Choroid plexus epithelial cell (primary cell): ENCODE measurements around the gene CROCC.

Source experiments
- DNase-seq: peaks from one replicate; pipeline ENCODE4 v3.0.0-alpha.2; 2010; ENCODE audit warnings: low read depth
- H3K4me3 ChIP-seq: 2 replicates; pipeline ENCODE4 v1.5.1; 2011; ENCODE audit warnings: low read depth, mild to moderate bottlenecking, control low read depth, low read length, moderate library complexity
- CTCF ChIP-seq: conservative IDR thresholded peaks from 2 replicates; pipeline ENCODE4 v1.5.1; 2011; ENCODE audit warnings: low read depth, mild to moderate bottlenecking, control low read depth, inconsistent platforms, low read length, moderate library complexity

Gene CROCC

DNA sequence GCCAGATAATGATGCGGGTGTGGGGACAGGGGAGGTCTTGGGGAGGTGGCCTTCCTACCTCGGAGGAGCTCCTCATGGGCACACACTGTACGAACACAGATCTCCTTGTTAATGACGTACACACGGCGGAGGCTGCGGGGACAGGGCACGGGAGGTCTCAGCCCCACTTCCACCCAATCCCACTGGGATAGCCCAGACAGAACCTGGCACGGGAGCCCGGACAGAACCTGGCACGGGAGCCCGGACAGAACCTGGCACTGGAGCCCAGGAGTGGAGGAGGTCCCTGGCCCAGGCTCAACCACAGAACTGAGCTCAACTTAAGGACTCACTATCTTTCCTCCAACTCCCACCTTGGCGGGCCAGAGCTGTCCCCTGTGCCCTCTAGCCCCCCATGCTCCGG, 53.5 kb downstream of the CROCC start:
- no peak for DNase-seq
- H3K4me3 ChIP-seq: no peak overlapping the region
- no peak for TF ChIP-seq CTCF

DNA sequence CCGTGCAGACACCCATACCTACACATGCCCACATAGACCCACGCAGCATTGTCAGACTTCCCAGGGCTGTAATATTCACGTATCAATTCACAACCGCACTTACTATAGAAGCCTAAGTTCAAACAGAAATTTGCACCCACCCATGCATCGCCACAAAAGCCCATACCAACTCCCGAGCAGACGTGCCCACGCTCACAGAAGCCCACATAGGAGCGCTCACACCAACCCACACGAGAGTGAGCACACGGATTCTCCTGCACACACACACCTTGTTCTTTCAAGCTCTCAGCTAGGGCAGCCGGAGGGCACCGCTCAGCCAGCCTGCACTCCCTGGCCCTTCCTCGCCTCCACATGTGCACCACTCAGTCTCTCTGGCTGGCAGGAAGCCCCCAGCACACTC, 54.1 kb downstream of the CROCC start:
- DNase-seq: no peak
- H3K4me3 ChIP-seq: no peak overlapping the region
- TF ChIP-seq CTCF: no peak

DNA sequence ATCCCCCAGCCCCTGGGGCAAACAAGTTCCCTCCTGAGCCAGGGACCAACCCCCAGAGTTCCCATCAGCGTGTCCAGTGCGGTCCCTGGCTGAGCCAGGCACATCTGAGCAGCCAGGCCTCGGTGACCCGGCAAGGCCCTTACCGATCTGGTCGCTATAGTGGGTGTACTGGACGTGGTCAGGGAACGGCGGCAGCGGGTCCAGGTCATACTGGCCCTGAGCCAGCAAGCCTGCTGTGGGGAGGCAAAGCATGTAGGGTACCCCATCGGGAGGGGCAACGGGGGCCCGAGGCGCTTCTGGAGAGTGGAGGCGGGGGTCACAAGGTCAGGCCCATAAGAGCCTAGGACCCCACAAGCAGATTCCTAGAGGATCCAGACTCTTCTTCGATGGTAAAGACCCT, 55.2 kb downstream of the CROCC start:
- no peak for DNase-seq
- H3K4me3 ChIP-seq: no peak overlapping the region
- TF ChIP-seq CTCF: no peak

GRCh38 chr1:16977377-16977776, 55.6 kb downstream of the CROCC start:
- H3K4me3 ChIP-seq: no peak overlapping the region
- no peak for DNase-seq
- TF ChIP-seq CTCF: no peak

DNA sequence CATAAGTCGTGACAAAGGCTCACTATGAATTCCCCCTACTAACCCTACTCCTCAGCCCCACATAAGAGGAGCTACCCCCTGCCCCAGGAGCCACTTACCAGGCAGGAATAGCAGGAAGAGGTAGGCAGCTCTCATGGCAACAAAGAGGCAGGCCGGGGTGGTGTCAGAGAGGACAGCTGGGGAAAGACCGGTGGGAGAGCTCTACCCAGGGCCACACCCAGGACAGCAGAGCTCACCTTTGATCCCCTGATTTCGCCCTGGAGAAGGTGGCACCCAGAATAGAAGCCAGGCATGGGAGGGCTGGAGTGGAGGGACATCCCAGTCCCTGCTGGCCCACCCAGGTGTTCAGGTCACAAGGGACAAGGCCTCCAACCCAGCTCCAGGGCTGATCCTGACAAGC, 56.4 kb downstream of the CROCC start:
- no peak for TF ChIP-seq CTCF
- no peak for DNase-seq
- H3K4me3 ChIP-seq: no peak overlapping the region

GRCh38 chr1:16978567-16979474, 57.1 kb downstream of the CROCC start:
- no peak for TF ChIP-seq CTCF
- peak; percentile 93 for DNase-seq
- H3K4me3 ChIP-seq: peak overlapping the region; percentile 52
